ENCODE data around the gene SPATA32.
"Not testable (repeated sequence)": the region's sequence is repeated elsewhere in the genome, so short reads cannot be mapped to it uniquely, and the experiment has no call there.

SPATA32 gene

DNA sequence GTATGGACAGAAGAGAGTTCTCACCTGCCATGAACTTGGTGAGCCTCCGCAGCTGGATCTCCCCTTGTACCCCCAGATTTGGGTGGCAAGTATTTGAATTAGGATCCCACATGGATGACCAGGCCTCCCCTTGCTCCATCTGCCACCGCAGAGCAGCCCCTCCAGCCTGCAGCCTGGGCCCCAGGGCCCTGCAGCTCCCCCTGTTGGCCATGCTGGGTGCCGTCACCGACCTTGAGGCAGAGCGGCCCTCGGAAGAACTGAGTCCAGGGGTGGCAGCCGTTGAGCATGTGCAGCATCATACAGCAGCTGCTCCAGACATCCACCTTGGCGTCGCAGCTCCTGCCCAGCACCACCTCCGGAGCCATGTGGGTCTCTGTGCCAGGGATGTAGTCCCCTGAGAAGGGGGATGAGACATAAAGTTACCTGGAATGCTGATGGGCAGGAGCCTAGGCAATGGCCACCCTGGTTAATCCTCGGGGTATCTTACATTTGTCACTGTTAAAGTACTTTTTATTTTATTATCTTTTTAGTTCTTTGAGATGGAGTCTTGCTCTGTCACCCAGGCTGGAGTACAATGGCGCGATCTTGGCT, 9.0 kb upstream of the SPATA32 start:
- FAIRE-seq, result no peak

DNA sequence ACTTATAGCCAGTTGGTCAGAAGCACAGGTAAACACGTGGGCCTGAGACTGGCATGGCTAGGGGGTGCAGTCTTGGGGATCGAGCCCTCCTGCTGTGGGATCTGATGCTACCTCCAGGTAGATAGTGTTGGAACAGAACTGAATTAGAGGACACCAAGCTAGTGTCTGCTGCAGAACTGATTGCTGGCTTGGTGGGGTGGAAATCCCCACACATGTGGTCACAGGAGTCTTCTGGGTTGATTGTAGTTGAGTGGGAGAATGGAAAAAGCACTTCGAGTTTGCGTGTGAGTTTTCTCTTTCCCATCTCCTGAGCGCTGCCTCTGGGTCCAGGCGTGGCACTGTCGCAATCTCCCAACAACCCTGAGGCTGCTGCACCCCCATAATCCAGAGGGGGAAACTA, 8.0 kb upstream of the SPATA32 start:
- no peak for FAIRE-seq

DNA sequence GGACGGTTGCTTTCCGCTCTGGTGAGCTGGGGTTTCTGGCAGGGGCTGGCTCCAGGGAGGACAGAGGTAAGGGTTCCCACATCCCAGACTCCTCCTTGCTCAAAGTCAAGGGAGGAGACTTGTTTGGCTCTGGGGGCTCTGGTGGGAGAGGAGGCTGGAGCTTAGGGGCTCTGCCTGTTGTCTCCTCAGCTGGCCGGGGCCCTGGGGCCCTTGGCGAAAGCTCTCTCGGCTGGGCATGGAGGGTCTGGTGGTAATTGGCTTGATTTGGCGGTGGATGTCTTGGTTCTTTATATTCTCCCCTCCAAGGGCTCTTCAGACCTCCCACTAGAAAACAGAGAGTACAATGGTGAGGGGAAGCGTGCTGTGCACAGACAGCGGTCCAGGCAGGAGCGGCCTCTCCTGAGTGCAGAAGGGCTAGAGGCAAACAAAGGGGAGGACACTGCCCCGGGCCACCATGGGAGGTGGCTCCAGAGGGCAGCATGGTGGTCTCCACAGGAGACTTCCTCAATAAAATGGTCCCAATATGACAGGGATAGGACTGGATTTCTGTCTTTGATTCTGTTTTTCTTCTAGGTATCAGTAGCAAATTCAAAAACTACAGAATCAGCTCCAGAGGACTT, 5.7 kb upstream of the SPATA32 start:
- FAIRE-seq, result no peak

DNA sequence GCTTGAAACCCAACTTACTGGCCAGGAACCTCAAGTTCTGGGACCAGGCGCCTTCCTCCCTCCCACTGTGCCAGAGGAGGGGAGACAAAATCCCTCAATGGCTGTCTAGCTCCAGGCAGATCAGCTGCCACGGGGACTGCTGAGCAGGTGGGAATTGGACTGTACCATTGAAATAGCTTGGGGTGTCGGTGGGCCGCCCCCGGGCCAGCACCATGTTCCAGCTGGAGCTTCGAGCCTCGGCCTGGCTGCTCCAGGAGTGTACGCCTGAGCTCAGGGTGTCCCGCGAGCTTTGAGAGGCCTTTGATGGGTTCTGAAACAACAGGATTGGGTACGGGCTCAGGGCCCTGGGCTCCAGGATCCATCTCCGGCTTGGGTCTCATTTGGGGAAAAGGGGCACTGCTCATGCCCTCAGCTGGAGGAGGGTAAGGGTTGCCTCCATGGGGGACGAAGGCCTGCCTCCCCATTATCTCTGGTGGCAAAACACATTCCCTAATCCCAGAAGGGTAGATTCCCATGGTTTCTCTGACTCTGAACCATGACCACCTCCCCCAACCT, 4.6 kb upstream of the SPATA32 start:
- FAIRE-seq, result no peak

DNA sequence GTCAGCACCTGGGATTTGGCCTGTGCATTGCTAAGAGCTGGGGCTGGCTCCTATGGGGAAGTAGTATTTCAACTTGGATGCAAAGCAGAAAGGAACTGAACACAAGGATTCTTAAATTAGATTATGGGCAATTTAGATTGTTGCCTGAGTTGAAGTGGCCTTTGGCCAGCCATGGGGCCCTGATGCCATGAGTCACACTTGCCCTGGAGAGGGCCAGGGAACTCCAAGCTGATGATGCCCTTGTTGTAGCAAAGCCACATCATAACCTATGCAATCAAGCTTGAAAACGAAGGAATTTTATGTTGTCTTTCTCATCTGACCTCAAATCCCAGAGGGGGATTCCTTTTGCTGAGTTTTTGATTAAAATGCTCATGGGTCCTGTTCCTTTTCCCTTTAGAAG, 3.9 kb upstream of the SPATA32 start:
- no peak for FAIRE-seq

DNA sequence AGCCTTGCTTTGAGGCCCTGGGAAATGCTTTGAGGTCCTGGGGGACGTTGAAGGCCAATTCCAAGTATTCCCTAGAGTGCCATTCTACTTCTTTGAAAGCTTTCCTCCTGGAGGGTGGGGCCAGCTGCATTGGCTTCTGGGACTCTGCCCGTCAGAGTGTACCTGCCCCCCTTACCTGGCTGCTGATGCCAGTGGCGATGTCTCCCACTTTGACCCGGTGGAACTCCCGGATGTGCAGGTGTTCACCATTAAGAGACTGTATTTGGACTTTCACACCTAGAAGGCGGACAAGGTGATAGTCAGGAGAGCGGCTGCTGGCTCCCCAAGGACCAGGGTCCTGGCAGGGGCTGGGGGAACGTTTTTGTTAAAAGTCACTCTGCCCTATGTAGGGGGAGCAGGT, 3.1 kb upstream of the SPATA32 start:
- FAIRE-seq, result no peak

DNA sequence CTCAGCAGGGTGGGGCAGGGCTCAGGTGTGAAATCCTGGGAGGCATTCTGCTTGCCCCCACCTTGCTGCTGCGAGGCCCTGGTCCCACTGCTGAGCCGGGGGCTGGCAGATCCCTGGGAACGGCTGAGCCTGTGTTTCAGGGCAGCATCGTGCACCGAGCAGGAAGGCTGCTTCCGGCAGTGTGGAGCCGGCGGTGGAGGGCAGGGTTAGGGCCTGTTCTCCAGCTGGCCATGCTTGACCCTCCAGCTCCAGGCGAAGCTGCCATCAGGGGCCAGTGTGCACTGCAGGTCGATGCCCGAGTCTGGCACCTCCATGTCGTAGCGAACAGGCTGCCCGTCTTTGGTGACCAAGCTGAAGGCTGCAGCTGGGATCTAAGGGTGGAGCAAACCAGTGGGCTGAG, 2.5 kb upstream of the SPATA32 start:
- FAIRE-seq, result no peak

DNA sequence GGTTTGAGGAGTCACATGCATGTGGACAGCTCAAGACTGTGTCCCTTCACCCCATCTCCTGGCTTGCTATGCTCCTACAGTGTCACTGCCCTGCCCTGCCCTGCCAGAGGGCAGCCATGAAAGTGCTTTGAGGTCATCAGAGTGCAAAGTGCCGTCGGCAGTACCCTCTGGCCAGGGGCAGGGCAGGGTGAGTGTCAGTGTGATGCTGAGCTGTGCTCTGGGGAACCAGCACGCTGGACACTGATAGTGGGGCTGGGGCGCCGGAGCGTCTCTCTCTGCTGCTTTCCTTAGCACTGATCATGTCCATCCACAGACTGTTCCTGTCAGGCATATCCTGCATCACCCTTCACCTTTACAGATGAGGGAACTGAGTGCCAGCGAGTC, 1.6 kb upstream of the SPATA32 start:
- FAIRE-seq, result no peak

DNA sequence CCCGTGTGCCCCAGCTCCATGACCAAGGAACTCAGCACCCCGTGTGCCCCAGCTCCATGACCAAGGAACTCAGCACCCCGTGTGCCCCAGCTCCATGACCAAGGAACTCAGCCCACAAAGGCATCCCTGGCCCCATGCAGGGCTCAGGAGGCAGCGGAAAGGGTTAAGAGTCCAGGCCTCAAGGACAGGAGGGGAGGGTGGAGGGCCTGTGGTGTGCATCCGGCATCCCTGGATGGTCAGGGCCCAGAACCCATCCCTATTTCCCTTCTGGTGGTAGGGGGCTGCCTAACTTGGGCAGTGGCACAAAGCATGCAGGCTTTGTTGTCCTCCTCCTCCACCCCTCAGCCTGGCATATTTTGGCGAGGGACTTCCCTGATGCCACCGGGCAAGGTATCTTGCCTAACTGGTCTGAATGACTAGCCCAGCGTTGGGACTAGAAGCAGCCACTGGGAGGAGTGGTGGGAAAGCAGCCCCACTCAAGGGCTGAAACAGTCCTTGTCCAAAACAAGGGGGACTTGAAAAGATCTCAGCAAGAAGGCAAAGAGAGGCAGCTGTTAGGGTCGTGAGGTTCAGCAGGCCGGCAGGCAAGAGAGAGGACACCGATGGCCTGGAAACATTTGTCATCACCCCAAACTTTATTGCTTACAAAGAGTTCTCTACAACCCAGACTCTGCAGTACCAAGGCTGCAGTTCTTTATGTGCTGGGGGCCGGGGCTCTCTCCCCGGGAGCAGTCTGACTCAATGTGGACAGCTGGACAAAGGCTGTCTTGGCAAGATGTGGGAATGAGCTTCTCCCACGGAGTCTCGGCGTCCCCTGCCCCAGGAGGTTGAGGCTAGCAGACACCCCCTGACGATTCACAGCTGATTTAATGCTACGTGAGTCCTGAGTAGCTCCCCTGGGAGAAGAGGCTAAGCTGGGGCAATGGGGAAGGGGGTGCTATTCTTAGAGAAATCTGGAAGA, 902 bp upstream of the SPATA32 start:
- FAIRE-seq, result no peak

DNA sequence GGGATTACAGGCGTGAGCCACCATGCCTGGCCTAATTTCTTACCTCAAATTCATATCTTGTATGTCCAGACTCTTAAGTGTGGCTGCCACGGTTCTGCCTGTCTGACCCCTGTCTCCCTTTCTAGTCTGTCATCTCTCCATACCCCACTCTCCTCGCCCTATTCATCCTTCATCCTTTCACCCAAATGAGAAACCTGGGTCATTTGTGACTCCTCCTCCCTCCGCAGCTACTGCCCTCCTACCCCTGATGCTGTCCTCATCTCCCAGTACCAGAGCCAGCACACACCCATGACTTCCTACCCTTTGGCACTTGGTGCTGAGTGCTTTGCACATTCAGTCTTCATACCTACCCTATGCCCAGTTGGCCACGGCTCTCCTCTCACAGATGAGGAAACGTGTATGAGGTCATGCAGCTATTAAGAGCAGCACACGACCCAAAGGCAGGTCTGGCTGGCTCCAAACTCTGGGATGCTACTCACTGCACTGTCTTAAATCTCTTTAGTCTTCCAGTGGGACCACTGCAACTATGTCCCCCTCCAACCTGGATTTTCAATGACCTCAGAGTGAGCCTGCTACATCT, 1.6 kb downstream of the SPATA32 start:
- FAIRE-seq, result no peak

DNA sequence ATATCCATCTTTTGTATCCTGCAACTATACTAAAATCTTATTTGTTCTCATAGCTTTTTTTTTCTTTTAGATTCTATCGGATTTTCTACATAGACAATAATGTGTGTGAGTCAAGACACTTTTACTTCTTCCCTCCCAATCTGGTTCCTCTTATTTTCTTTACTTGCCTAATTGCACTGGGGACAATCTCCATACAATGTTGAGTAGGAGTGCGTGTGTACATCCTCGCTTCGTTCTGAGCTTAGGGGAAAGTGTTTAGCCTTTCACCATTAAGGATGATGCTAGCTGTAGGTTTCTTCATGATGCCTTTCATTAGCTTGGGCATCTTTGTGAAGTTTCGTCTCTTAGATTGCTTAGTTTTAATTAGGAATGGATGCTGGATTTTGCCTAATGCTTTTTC, 2.9 kb downstream of the SPATA32 start:
- FAIRE-seq, result no peak

DNA sequence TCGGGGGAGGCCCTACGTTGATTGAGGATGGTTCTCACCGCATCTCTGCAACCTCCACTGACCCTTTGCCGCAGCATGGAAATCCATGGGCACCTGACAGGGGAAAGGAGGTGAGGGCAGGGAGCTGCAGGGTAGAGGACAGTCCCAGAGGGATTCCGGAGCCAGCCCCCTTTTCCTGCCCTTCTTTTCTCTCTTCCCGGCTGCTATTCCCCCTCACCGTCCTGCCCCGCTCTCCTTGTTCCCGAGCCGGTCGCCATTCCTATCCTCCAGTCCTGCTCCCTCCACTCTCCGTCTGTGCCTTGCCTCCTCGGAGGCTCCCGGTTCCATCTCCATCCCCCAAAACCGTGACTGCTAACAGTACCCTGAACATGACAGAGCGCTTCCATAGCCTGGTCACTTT, 4.8 kb downstream of the SPATA32 start:
- no peak for FAIRE-seq

DNA sequence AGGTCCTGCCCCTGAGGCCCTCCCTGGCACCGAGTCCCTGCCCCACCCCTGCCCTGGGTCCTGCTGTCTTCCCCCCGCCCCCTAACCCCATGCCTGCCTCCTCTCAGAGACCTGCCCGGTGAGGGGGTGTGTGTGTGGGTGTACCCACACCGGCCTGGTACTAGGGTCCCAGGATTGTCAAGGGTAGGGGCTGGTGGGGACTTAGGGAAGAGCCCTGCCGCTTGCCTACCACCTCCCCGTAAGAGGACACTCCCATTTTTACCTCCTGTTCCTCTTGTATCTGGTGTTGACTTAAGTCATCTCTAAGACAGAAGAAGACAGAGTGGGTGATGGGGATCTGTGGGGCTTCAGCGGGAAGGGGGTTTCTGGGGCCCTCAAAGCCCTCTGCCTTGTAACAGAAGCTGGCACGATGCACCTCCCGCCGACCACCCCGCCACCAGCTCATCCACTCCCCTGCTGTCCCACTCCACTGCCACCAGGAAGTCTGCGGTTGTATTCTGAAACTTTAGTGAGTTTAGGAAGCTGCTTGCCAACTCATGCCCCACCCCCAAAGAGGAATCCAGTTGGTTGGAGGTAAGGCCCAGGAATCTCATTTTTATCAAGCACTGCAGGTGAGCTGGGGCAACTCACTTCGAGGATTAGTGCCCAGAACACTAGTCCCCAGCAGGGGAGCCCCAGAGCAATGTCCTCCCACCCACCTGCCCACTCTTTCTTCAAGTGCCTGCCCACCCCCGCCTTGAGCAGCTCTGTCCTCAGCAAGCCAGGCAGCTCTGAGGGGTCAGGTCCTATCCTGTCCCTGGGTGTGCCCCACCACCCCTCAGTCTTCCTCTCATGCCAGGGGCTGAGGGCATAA, 5.6 kb downstream of the SPATA32 start:
- no peak for FAIRE-seq

DNA sequence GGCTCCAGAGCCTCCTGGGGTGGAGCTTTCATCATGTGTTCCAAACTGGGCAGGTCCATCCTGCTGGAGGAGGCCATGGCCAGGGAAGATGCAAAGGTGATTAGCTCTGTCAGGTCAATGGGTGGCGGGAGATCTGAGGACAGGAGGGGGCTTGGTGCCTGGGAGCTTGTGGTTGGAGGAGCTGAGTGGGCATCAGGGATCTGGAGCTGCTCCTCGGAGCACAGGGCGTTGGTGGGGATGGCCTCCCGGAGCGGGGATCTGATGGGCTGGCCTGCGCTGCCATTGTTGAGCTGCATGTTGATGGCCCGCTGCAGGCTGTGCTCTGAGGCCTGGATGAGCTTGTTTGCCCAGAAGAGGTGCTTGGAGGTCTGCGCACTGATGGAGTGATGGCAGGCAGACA, 6.5 kb downstream of the SPATA32 start:
- FAIRE-seq, result no peak

DNA sequence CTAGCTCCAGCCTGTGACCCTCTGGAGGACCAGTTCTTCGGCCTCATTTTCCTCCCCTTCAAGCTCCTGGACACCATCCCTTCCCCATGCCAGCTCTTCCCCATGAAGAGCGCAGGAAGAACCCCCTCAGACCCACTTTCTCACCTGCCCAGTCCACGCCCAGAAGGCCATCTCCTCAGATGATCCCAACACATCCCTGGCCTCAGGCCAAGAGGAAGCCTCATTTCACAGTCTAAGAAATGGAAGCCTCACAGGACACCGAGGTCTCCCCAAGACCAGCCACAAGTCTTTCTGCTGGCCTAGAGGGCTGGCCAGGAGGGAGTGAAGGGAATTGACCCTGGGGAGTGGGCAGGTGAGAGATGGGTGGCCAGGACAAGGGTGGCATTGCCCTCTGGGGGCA, 8.0 kb downstream of the SPATA32 start:
- FAIRE-seq, result no peak

DNA sequence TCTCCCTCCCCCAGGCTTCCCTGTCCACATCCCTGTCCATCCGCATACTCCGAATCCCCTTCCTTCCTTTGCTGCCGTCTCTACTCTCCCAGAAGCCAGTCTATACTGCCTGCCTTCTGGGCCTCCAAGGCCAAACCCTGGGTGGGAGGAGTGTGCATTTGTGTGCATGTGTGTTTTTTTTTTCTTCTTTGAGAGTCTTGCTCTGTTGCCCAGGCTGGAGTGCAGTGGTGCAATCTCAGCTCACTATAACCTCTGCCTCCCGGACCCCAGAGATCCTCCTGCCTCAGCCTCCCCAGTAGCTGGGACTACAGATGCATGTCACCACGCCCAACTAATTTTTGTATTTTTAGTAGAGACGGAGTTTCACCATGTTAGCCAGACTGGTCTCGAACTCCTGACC, 8.7 kb downstream of the SPATA32 start:
- not testable (repeated sequence) for FAIRE-seq

DNA sequence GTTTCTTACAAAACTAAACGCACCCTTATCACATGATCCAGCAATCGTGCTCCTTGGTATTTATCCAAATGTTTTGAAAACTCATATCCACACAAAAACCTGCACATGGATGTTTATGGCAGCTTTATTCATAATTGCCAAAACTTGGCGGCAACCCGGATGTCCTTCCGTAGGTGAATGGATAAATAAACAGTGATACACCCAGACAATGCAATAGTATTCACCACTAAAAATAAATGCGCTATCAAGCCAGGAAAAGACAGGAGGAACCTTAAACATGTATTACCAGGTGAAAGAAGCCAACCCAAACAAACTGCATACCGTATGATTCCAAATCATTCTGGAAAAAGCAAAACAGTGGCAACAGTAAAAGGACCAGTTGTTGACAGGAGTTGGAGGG, 10.0 kb downstream of the SPATA32 start:
- no peak for FAIRE-seq

DNA sequence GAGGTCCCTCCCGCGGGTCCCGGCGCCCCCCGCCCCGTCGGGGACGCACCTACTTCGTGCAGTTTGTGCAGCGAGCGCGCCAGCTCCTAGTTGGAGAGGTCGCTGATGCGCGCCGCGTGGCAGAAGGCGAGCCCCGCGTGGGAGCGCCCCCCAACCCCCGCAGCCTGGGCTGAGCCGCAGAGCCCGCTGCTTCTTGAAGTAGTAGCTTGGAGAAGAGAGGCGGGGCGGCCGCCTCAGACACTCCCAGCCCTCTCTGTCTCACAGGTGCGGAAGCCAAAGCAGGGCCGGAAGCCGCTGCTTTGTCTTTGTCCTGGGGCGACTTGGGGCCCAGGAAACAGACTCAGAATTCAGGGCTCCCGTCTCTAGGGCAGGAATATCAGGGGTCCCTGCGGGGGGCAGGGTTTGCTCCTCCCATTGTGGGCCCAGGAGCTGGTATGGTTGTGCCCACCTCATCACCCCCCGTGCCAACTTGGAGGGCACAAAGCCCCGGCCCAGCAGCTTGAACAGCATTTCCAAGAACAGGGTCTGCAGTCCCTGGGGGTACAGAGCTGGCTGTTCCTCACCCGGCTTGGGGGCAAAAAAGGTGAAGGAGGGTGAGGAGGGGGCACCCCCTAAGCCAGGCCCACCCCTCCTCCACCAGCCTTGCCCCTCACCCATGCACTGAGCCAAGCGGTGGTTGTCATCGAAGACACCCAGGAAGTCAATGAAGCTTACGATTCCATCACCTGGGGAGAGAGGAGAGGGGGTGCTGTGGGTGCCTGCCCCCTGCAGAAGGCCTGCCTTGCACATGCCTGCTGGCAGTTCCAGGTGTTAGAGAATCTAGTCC, 13.5 kb downstream of the SPATA32 start:
- FAIRE-seq, result no peak

DNA sequence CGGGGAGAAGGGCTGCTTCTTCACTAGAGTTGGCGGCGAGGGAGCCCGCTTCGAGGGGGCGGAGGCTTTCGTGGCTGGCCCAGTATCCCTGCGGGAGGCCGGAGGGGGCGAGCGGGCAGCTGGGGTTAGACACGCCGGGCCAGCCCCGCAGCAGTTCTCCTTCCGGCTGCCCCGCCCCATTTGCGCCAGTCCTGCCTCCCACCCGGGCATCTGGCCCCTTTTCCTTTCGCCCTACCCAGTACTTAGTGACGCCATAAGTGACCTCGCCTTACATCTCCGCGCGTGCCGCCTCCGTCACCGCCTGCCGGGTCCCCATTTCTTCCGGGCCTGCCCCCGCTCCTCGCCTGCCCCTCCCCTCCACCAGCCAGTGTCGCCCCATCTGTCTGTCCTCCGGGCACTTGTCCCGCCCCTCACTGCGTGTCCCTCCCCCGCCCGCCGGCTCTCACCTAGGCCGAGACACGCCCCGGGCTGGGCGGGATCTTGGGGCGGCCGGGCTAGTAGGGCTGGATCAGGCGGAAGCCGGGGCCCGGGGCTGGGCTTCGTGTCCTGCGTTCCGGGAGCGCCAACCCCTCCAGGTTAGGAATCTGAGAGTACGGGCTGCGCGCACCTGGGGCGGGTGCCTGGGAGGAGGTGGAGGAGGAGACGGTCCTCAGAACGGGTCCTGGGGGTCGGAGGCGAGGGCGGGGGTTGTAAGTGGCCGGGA, 14.3 kb downstream of the SPATA32 start:
- no peak for FAIRE-seq

DNA sequence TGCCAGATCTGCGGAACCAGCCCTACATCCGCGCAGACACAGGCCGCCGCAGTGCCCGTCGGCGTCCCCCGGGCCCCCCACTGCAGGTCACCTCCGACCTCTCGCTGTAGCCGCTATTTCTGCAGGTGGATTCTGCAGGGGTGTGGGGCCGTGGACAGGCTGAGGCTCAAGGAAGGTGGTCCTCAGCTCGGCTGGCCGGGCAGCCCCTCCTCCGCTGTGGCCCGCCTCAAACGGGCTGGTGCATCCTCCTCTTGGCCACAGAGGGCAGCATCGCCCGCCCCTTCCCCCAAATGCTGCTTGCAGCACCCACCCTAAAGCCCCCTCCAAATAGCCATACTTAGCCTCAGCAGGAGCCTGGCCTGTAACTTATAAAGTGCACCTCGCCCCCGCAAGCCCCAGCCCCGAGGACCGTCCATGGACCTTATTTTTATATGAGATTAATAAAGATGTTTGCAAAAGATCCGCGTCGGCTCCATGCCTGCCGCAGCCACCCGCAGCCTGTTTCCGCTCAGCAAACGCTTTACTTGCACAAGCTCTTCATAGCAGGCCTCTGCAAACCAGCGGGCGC, 14.9 kb downstream of the SPATA32 start:
- FAIRE-seq, result no peak

DNA sequence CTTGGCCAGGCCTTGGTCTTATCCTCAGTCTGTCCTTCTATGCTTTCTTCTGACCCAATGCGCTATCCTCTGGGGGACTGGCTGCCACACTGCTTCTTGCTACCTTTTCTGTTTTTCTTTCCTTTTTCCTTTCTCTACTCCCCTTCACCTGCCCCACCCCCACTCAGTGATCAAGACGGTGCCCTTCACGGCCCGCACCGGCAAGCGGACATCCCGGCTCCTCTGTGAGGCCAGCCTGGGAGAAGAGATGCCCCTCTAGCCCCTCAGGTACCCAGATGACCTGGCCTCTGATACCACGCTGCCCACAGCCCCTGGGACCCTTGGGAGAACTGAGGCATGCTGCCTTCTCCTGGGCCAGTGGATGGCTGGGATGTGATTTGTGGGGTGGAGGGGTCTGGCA, 15.6 kb downstream of the SPATA32 start:
- FAIRE-seq, result no peak

Data from islet of Langerhans (tissue), 1 donor.